NCI-H774 (cell line): ENCODE data around the gene GNG2.

Experiments used
- DNase-seq: peaks from one replicate; lab custom pipeline; 2025; lab: John Stamatoyannopoulos, UW

The GNG2 gene

DNA sequence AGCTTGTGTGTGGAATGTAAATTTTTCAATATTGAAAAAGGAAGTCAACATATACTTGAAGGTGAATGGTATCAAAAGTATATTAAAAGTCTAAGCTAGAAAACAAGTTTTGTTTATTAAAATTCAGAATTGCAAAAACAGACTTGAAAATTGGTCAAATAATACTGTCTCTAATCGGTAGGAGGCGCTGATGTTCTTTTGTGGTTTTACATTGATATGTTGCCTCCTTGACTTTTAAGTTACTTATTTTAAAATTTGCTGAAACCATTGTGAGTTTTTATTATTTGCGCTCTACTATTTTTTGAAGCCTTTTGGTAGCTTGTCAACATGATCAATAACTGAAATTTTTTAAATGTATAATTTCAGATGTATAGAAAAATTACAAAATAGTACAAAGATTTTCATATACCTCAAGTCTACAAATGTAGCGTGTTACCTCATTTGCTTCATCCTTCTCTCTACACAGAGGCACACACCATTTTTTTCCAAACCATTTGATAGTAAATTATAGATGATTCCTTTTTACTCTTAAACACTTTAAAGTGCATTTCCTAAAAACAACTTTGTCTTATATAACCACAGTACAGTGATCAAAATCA lies 135.8 kb downstream of the GNG2 start:
- DNase-seq, result no peak

DNA sequence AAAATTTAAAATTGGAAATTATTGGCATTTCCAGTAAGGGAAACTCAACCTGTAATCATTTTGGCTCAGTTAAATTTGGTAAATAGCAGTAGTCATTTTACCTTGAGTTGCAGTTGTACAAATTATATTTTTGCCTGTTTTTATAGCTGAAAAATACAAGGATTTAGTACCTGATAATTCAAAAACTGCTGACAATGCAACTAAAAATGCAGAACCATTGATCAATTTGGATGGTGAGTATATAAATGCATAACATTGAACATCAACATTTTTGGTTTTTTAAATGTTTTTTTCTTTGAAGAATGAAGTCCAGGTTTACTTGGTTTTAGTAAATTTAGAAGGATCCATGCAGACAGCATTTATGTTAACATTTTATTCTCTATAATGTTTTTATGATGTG lies 137.9 kb downstream of the GNG2 start:
- no peak for DNase-seq

DNA sequence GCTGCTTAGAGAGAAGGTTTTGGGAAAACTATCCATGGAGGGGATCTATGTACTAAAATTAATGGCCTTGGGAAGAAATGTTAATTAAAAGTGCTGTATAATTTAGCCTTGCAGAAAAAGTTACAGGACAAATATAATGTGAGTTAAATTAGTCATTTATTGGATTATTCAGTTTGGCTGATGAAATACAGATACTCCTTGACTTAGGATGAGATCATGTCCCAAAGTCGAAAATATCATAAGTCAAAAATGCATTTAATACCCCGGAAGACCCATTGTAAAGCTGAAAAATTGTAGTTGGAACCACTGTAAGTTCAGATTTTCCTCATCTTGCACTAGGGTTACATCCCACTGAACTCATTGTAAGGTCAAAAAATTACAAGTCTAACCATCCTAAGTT lies 138.7 kb downstream of the GNG2 start:
- no peak for DNase-seq

DNA sequence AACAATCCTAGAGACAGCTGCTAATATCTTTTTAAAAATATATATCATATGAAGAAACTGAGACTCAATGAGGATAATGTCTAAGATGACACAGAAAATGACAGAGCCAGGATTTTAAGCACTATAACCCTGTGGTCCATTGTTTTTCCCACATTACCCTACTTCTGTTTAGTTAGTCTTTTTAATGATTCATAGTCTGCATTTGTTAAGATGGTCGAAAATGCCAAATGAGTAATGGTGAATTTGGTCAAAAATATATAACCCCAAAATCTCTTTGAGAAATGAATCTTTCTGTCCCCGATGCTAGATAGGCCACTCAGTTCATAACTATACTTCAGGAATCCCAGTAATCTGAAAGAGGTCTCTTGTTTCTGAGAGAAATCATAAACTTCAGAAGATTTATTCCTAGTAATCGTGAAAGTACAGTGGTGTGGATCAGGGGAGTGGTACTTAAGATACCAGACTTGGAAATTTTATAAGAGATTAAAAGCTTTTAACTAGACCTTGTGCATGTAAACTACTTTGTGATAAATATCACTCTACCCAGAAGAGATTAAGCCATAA lies 139.7 kb downstream of the GNG2 start:
- DNase-seq, result no peak

DNA sequence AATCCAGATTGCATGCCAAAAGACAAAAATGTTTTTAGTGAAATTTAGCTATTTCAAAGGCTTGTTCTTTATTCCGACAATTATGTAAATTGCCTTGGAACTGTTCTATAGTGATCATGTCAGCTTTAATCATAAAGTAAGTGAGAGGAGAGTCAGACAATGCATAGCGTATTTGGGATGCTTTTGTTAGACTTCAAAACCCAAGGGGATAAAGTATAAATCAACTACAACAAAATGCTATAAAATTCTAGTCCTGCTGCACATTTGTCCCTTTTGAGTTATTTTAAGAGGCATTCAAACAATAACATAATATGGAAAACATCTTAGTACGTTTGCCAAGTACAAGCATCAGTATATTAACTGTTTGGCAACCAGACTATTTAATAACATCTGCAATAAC lies 140.3 kb downstream of the GNG2 start:
- no peak for DNase-seq

DNA sequence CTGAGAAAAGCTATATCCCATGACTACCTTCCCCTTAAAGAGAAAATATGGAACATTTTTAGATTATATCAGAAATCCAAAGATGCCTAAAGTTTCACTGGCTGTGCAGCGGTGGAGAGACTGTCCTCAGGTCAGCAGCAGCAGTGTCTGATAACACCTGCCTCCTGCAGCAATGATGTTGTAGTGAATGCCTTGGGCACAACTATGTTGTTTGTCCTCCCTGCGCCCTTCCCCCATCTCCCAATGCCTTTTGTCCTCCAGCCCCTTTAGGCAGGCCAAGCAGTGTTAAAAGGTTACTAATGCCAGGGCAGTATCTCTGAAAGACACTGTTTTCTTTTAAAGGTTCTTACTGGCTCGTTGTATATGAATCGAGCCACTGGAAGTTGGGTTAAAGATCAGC lies 142.1 kb downstream of the GNG2 start:
- DNase-seq, result no peak

DNA sequence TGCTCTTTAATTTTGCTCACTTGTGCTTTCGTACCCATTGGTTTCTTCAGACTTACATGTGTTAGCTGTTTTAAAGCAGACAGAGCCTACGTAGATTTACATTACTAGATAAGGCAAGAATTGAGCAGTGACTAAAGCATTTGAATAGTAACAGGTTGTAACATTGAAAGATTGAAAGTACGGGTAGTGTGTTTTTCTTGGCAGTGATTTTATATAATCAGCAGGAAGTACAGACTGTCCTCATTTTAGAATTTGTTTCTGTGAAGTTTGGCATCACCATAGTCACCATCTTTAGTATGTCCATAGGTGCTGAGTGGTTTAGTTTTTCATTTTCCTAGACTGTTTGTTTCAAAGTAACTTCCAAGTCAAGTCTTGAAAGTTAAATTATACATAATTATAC lies 142.9 kb downstream of the GNG2 start:
- no peak for DNase-seq

DNA sequence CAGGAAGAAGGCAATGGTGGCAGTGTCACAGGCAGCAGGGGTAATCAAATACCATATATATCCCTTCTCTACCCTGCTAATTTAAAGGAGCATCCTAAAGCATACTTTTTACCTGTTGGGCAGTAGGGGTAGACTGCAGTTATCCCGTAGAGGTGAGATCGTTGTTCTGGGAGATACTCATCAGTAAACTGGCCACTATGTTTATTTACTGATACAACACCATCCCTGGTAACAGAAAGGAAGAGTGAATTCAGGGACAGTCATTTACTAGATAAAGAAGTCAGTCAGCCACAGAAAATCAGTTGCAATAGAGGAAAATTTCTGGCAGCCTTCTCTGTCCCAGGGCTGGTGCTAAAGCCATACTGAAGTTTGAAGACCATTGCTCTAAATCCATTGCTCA lies 145.2 kb downstream of the GNG2 start:
- no peak for DNase-seq

DNA sequence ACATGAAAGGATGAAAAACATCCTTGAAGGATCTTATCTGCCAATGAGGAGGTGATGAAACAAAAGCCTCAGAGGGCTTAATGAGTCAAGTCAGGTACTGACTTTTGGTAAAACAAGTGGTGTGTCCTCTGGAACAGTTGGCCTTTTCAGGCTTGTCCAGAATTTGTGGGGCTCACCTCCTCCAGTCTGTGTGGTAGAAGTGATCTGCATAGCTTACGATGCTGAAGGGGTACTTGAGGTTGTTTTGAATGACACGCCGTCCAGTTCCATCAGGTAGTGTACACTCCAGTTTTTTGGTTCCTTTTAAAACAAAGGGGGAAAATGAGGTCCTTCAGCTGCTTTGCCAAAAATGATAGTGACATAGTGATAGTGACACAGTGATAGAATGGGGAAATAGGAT lies 145.9 kb downstream of the GNG2 start:
- DNase-seq, result no peak

DNA sequence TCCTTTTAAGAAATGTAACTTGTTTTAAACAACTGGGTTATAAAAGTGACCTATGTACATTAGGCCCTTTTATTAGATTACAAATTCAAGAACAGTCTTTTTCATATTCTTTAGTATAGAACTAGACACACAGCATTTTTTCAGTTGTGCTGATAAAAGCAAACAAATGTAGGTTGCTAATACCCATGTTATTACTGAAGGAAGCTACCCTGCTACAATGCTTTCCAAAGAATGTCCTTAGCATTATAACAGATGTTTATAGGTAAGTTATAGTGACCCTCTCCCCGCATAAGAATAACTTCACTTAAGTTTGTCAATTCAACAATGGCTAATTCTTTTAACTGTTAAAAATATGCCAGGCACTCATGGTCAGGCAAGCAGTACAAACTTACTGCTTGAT lies 146.8 kb downstream of the GNG2 start:
- DNase-seq, result no peak

DNA sequence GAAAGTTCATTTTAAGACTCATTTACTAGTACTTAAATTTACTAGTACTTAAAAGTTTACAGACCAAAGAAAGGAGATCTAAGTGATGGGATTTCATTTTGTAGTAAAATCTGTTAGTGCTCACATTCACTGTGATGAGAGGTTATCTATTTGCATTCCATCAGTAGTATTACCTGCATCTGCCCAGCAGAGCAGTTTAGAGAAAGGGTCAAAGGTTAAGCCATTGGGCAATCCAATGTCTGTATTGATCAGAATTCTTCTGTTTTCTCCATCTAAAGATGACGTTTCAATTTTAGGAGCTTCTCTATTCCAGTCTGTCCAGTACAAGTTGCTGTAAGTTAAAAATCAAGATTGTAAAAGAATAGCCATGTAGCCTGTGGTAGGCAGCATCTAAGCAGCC lies 147.2 kb downstream of the GNG2 start:
- DNase-seq, result no peak

DNA sequence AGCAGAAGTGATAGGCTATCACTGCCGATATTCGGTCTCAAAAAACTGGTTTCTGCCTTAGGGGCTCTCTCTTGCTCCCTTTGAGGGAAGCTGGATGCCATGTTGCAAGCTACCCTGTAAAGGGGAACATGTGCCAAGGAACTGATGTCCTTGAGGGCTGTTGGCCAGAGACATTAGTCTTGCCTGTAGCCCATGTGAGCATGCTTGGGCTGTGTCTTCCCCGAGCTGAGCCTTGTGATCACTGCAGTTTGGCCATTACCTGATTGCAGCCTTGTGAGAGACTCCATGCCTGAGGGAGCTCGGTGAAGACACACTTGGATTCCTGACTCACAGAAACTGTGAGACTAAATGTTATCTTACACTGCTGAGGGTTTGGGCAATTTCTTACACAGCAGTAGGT lies 147.7 kb downstream of the GNG2 start:
- no peak for DNase-seq

DNA sequence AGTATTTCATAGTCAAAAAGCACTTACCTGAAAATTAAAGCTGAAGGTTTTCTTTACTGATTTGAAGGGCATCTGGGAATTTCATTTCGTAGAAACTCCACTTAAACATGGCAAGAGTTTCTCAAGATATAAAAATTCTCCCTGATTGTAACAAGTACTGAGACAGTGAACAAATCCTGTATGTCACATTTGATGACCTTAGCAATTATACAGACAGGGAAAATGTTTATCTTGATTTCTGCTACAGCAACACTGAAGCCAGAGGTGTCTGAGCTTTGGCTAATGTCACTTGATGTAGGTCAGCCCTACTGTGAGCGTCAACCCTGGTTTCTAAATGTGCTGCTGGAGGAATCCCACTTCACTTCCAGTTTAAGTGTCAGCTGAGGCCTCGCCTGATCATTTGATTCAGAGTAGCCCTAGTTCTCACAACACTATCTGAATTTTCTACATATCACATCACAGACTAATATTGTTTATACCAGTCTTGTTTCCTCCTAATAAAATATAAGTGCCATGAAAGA lies 149.8 kb downstream of the GNG2 start:
- DNase-seq, result no peak

DNA sequence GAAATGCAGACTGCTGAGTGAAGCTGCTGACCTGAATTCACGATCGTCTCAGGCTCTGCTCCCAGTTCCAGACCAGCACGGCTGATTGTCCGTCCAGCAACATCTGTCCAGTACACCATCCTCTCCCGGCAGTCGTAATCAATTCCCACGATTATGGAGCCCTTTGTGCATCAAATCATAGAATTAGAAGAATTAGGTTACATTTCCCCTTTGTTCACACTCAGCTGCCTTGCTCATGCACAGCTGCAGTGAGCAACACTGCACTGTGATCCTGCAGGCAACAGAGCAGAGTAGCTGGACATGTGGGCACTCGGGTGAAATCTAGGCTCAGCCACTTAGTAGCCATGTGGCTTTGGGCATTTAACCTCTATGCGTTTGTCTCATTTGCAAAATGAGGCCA lies 151.1 kb downstream of the GNG2 start:
- no peak for DNase-seq

DNA sequence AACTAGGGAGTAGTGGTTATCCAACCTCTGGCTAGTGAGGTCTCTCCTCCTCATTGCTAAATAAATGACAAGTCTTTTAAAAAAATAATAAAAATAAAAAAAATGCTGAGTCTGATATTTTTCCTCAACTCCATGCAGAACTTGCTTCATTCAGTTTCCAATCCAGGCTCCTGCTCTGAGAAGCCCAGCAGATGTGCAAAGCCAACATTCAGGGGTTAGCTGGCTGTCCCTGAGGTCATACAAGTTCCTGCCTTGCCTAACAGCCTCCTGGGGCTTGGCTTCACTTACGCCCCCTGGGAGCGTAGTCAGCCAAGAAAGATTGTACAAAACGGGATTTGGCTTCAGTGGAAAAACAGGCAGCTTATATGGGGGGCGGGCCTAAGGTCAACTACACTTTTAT lies 152.2 kb downstream of the GNG2 start:
- no peak for DNase-seq

DNA sequence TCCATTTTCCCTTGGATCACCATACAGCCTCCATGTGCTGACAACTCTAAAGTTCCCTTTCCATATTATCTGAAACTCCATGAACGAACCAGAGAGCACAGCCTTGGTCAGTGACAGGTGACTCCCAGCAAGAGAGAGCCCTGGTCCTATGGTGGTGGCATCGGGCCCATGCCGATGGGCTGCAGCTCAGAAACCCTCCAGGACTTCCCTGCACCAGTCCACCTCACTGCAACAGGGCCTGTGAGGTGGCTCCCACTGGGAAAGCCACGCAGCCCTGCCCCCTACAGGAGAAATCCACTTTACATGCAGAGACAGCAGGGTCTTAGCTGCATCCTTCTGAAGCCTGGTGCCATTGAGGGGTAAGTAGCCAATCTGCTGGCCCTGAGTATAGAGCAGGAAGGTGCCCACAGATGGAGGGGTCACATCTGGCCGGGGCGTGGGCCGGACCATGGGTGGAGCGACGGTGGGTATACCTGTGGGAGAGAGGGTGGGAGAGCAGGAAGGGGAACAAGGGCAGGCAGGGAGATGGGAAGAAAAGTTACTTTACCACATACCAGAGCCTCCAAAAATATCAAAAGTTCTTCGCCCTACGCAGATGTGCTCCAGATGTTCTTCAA lies 153.7 kb downstream of the GNG2 start:
- no peak for DNase-seq

DNA sequence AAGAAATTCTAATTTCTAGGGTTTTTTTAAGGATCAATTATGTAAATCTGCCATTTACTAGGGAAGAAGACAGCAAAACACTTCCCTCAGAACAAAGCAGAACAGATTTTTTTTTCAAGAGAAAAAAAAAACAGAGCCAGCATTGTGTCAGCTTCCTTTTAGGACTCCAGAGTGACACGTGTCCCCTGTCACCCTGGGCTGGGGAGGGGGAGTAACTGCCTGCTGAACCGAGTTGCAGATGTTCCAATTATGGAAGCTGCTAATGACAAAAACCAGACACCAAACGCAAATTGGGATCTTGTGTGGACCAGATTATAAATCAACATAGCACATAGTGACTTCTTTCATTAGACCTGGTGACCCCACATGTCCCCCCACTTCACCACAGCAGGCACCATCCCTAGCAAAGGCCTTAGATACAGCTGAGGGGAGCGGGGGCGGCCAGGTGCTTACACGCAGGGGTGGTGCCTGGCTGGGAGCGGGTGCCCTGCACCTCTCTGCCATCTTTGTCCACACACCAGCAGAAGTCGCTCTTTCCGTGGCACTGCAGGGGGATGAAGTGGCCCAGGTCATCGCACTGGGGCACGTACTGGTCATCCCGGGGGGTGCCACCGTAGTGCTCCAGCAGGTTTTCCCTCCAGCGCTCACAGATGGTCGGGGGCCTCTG lies 154.3 kb downstream of the GNG2 start:
- no peak for DNase-seq

DNA sequence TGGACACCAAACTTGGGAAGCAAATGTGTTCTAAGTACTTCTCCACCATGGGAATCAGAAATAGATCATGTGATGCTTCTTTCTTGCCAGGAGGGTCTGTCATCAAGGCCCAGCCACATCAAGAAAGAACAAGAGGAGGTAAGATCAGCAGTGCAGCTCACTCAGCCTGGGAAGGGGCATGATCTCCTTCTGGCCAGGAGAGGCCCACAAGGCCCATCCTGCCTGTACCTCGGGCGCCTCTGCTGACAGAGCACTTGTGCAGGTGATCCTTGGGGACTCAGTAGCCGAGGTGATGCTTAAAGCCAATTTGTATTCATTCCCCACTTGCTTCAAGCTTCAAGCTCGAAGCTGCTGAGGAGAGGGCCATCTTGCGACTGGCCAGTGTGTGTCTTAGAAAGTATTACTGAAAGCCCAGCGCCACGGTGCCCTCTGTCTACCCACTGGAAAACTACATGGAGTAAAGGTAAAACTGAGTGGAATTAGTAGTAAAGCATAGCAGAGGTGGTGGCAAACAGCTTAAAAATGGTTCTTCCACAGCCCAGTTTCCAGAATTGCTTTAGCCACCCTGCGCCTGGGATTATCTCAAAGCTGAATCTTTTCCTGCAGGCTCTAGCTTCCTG lies 155.1 kb downstream of the GNG2 start:
- DNase-seq, result no peak

DNA sequence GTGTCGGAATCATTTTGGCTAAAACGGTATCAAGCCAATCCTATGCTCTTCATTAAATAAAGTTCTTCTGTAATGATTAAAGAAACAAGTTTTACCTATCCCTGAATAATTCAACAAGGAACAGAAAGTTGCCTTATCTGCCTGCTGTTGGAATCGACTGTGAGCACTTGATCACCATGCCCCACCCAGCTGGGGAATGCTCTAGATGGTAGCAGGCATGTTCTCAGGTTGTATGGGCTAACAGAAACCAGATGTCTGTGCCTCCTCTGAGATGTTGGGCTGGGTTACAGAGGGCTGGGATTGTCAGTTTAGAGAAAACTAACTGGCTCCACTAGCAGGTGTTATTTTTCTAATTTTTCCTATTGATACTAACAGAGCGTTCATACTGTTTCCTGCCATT lies 157.8 kb downstream of the GNG2 start:
- DNase-seq, result no peak

DNA sequence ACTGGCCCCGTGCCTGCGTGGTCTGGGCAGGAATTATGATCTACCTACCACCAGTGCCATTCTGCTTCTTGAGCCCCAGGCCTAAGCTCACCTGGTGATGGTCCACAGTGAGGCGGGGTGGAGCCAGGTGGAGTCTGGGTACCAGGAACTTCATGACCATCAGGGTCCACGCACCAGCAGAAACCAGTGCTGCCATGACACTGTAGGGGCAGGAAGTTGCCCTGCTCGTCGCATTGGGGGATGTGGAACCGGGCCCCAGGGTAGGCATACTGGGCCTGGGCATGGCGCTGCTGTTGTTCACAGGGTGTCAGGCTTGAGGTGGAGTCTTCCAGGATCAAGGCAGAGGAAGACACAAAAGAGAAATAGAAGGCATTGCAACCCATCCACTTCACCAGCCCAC lies 158.6 kb downstream of the GNG2 start:
- DNase-seq, result no peak
